Transverse colon (tissue), 4 donors: ENCODE results near the gene TUFT1.

Experiments
- EP300 ChIP-seq: sonication (generic); formaldehyde crosslinking; IDR thresholded peaks from one replicate; pipeline ENCODE4 v1.6.1; 2017; ENCODE audit warnings: antibody characterized with exemption, low read depth
- POLR2A ChIP-seq: fragments of 450-650 bp; IDR thresholded peaks from one replicate; pipeline ENCODE4 v1.6.1; 2016; ENCODE audit warnings: antibody characterized with exemption, mild to moderate bottlenecking, moderate library complexity
- POLR2AphosphoS5 ChIP-seq, 3 donors: sonication (generic); formaldehyde crosslinking; IDR thresholded peaks; one replicate each; pipeline ENCODE4 v1.6.1; 2016; ENCODE audit warnings: antibody characterized with exemption in 3 of 3
- TF ChIP-seq, protein P1 (sequence below), 5 experiments: fragments of 200-600 bp in 3 of 5; fragments of 450-650 bp in 2 of 5; sonication (generic) in 3 of 5; IDR thresholded peaks; 1 replicate in 2 of 5; 2 replicates in 3 of 5; pipeline ENCODE4 v1.5.1; 2016 to 2017; ENCODE audit warnings: antibody characterized with exemption in 5 of 5, inconsistent platforms in 3 of 5, mild to moderate bottlenecking in 2 of 5, moderate library complexity in 1 of 5

DNA sequence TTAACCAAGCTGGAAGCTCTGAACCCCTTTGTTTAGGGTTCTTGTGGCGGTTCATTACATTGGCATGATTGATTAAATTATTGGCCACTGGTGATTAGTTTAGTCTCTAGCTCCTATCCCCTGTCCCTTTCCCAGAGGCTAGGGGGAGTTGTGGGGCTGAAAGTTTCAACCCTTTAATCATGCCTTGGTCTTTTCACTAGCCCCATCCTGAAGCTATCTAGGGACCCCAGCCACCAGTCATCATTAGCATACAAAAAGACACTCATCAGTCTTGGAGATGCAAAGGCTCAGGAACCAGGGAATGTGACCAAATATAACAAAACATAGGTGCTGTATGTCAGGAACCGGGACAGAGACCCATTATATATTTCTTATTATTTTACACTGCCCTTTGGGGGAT, 37.1 kb downstream of the TUFT1 start:
- TF ChIP-seq, protein P1, sequence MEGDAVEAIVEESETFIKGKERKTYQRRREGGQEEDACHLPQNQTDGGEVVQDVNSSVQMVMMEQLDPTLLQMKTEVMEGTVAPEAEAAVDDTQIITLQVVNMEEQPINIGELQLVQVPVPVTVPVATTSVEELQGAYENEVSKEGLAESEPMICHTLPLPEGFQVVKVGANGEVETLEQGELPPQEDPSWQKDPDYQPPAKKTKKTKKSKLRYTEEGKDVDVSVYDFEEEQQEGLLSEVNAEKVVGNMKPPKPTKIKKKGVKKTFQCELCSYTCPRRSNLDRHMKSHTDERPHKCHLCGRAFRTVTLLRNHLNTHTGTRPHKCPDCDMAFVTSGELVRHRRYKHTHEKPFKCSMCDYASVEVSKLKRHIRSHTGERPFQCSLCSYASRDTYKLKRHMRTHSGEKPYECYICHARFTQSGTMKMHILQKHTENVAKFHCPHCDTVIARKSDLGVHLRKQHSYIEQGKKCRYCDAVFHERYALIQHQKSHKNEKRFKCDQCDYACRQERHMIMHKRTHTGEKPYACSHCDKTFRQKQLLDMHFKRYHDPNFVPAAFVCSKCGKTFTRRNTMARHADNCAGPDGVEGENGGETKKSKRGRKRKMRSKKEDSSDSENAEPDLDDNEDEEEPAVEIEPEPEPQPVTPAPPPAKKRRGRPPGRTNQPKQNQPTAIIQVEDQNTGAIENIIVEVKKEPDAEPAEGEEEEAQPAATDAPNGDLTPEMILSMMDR (IDR thresholded peaks at IDR 0.05), result no peak
- TF ChIP-seq POLR2A (no peak), EP300 (no peak), POLR2AphosphoS5 (IDR thresholded peaks at IDR 0.05) (no peak)
